HL-60 (cell line): ENCODE measurements around the gene LIFR.

Experiments
- GABPA ChIP-seq: IDR thresholded peaks from 2 replicates; pipeline ENCODE4 v1.6.1; 2012; ENCODE audit warnings: low read depth
- POLR2AphosphoS5 ChIP-seq: IDR thresholded peaks from 2 replicates; pipeline ENCODE4 v1.6.1; 2012; ENCODE audit warnings: low read depth
- SPI1 ChIP-seq: IDR thresholded peaks from 2 replicates; pipeline ENCODE4 v1.6.1; 2012; ENCODE audit warnings: low read depth, mild to moderate bottlenecking, borderline replicate concordance
- TF ChIP-seq, protein P1 (sequence below): IDR thresholded peaks from one replicate; pipeline ENCODE4 v1.5.1; 2011; ENCODE audit warnings: low read length, control low read depth, inconsistent platforms; ENCODE audit not compliant: insufficient read depth
- TF ChIP-seq, protein P2 (sequence below): IDR thresholded peaks from 2 replicates; pipeline ENCODE4 v1.6.1; 2012; ENCODE audit warnings: low read depth; ENCODE audit not compliant: insufficient replicate concordance

DNA sequence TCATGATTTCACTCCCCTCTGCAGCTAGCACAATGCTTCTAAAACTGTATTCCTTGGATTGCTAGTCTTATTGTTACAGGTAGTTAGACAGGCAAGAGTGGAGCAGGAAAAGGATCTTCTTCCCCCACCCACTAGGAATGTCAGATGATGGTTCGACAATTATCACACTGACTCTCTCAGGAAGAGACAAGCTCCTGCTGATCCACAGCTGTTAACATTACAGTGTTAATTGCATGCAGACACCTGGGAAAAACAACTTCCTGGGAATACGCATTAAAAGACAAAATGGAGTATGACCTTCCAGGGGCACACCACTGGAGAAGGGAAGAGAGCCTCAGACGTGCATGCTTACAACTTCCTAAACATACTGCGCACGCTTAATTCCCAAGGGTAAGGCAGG is 46.2 kb upstream of the LIFR start:
- TF ChIP-seq POLR2AphosphoS5 (no peak), GABPA (no peak), SPI1 (no peak)
- TF ChIP-seq, protein P1, sequence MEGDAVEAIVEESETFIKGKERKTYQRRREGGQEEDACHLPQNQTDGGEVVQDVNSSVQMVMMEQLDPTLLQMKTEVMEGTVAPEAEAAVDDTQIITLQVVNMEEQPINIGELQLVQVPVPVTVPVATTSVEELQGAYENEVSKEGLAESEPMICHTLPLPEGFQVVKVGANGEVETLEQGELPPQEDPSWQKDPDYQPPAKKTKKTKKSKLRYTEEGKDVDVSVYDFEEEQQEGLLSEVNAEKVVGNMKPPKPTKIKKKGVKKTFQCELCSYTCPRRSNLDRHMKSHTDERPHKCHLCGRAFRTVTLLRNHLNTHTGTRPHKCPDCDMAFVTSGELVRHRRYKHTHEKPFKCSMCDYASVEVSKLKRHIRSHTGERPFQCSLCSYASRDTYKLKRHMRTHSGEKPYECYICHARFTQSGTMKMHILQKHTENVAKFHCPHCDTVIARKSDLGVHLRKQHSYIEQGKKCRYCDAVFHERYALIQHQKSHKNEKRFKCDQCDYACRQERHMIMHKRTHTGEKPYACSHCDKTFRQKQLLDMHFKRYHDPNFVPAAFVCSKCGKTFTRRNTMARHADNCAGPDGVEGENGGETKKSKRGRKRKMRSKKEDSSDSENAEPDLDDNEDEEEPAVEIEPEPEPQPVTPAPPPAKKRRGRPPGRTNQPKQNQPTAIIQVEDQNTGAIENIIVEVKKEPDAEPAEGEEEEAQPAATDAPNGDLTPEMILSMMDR: no peak
- TF ChIP-seq, protein P2, sequence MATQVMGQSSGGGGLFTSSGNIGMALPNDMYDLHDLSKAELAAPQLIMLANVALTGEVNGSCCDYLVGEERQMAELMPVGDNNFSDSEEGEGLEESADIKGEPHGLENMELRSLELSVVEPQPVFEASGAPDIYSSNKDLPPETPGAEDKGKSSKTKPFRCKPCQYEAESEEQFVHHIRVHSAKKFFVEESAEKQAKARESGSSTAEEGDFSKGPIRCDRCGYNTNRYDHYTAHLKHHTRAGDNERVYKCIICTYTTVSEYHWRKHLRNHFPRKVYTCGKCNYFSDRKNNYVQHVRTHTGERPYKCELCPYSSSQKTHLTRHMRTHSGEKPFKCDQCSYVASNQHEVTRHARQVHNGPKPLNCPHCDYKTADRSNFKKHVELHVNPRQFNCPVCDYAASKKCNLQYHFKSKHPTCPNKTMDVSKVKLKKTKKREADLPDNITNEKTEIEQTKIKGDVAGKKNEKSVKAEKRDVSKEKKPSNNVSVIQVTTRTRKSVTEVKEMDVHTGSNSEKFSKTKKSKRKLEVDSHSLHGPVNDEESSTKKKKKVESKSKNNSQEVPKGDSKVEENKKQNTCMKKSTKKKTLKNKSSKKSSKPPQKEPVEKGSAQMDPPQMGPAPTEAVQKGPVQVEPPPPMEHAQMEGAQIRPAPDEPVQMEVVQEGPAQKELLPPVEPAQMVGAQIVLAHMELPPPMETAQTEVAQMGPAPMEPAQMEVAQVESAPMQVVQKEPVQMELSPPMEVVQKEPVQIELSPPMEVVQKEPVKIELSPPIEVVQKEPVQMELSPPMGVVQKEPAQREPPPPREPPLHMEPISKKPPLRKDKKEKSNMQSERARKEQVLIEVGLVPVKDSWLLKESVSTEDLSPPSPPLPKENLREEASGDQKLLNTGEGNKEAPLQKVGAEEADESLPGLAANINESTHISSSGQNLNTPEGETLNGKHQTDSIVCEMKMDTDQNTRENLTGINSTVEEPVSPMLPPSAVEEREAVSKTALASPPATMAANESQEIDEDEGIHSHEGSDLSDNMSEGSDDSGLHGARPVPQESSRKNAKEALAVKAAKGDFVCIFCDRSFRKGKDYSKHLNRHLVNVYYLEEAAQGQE: no peak
